ENCODE data around the gene ERO1B.
"Not testable (repeated sequence)": the region's sequence is repeated elsewhere in the genome, so short reads cannot be mapped to it uniquely, and the experiment has no call there.

Gene ERO1B

GRCh38 chr1:236247286-236247685 lies 34.5 kb downstream of the ERO1B start:
- no peak for DNase-seq

GRCh38 chr1:236242568-236242967 lies 39.2 kb downstream of the ERO1B start:
- DNase-seq = no peak

GRCh38 chr1:236240675-236241074 lies 41.1 kb downstream of the ERO1B start:
- DNase-seq = no peak

- no peak for DNase-seq
Observed at GRCh38 chr1:236239092-236239585, 42.6 kb downstream of the ERO1B start.

GRCh38 chr1:236235116-236235515 lies 46.6 kb downstream of the ERO1B start:
- DNase-seq = no peak

GRCh38 chr1:236228411-236228810 lies 53.3 kb downstream of the ERO1B start:
- no peak for DNase-seq

GRCh38 chr1:236222632-236223031 lies 59.1 kb downstream of the ERO1B start:
- DNase-seq = no peak

- DNase-seq = no peak
Observed at GRCh38 chr1:236220473-236220872, 61.3 kb downstream of the ERO1B start.

GRCh38 chr1:236214761-236215160 lies 67.0 kb downstream of the ERO1B start:
- no peak for DNase-seq

- no peak for DNase-seq
Observed at GRCh38 chr1:236213534-236213933, 68.2 kb downstream of the ERO1B start.

- no peak for DNase-seq
Observed at GRCh38 chr1:236211815-236212214, 69.9 kb downstream of the ERO1B start.

GRCh38 chr1:236209713-236210112 lies 72.0 kb downstream of the ERO1B start:
- DNase-seq = no peak

GRCh38 chr1:236209185-236209584 lies 72.6 kb downstream of the ERO1B start:
- DNase-seq = no peak

- no peak for DNase-seq
Observed at GRCh38 chr1:236207569-236207968, 74.2 kb downstream of the ERO1B start.

- DNase-seq = no peak
Observed at GRCh38 chr1:236207121-236207520, 74.6 kb downstream of the ERO1B start.

GRCh38 chr1:236206548-236206947 lies 75.2 kb downstream of the ERO1B start:
- no peak for DNase-seq

- DNase-seq = no peak
Observed at GRCh38 chr1:236204656-236205055, 77.1 kb downstream of the ERO1B start.

- DNase-seq = no peak
Observed at GRCh38 chr1:236204039-236204438, 77.7 kb downstream of the ERO1B start.

- DNase-seq = no peak
Observed at GRCh38 chr1:236201786-236202185, 80.0 kb downstream of the ERO1B start.

- DNase-seq = no peak
Observed at GRCh38 chr1:236200925-236201324, 80.8 kb downstream of the ERO1B start.

GRCh38 chr1:236193184-236193583 lies 88.6 kb downstream of the ERO1B start:
- no peak for DNase-seq

- DNase-seq = not testable (repeated sequence)
Observed at GRCh38 chr1:236188084-236188483, 93.7 kb downstream of the ERO1B start.

- DNase-seq = not testable (repeated sequence)
Observed at GRCh38 chr1:236186471-236186870, 95.3 kb downstream of the ERO1B start.

- no peak for DNase-seq
Observed at GRCh38 chr1:236185687-236186086, 96.1 kb downstream of the ERO1B start.

- DNase-seq = no peak
Observed at GRCh38 chr1:236181059-236181458, 100.7 kb downstream of the ERO1B start.

GRCh38 chr1:236179634-236180033 lies 102.1 kb downstream of the ERO1B start:
- DNase-seq = no peak

Data from activated effector memory CD4-positive, alpha-beta T cell treated with anti-CD3 and anti-CD28 coated beads, Interleukin-2, amount 50 U/mL, for 16 hours (primary cell).